ENCODE measurements around the gene POLE2.
"Not testable (repeated sequence)": the region's sequence is repeated elsewhere in the genome, so short reads cannot be mapped to it uniquely, and the experiment has no call there.

DNA sequence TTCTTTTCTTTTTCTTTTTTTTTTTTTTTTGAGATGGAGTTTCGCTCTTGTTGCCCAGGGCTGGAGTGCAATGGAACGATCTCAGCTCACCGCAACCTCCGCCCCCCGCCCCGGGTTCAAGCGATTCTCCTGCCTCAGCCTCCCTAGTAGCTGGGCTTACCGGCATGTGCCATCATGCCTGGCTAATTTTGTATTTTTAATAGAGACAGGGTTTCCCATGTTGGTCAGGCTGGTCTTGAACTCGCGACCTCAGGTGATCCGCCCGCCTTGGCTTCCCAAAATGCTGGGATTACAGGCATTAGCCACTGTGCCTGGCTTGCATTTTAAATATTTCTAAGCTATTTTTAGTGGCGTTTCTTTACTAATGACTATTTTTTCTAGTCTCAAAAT, 5.7 kb upstream of the POLE2 start:
- TF ChIP-seq, protein P1, sequence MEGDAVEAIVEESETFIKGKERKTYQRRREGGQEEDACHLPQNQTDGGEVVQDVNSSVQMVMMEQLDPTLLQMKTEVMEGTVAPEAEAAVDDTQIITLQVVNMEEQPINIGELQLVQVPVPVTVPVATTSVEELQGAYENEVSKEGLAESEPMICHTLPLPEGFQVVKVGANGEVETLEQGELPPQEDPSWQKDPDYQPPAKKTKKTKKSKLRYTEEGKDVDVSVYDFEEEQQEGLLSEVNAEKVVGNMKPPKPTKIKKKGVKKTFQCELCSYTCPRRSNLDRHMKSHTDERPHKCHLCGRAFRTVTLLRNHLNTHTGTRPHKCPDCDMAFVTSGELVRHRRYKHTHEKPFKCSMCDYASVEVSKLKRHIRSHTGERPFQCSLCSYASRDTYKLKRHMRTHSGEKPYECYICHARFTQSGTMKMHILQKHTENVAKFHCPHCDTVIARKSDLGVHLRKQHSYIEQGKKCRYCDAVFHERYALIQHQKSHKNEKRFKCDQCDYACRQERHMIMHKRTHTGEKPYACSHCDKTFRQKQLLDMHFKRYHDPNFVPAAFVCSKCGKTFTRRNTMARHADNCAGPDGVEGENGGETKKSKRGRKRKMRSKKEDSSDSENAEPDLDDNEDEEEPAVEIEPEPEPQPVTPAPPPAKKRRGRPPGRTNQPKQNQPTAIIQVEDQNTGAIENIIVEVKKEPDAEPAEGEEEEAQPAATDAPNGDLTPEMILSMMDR (IDR thresholded peaks at IDR 0.05 in 8 of 11, conservative IDR thresholded peaks at IDR 0.05 in 3 of 11): not testable (repeated sequence)
- not testable (repeated sequence) for TF ChIP-seq POLR2AphosphoS5, POLR2A (IDR thresholded peaks at IDR 0.05)

All from spleen (tissue), 7 donors.